Activated naive CD4-positive, alpha-beta T cell treated with anti-CD3 and anti-CD28 coated beads, Interleukin-2, amount 50 U/mL, for 72 hours (primary cell): ENCODE results near the gene ULBP1. TPM values are rescaled to one million over a fixed set of nuclear protein-coding genes. Genes with fewer than 3 reads are reported as not detected.
"Not testable (repeated sequence)": the region's sequence is repeated elsewhere in the genome, so short reads cannot be mapped to it uniquely, and the experiment has no call there.

ENCODE experiments used
- ATAC-seq, 2 donors: fragments of 150-1000 bp; cut with Tn5 transposase; 2 replicates each; pipeline ENCODE4 v1.10.0; 2021; ENCODE audit warnings: mild to moderate bottlenecking in 2 of 2, moderate library complexity in 2 of 2
- DNase-seq, 2 donors: peaks; one replicate each; pipeline ENCODE4 v3.0.0; 2021 to 2022; ENCODE audit warnings: low spot score in 2 of 2
- H3K27ac Mint-ChIP-seq, 2 donors: one replicate each; pipeline ENCODE4 v1.8.0; 2022; ENCODE audit warnings: mild to moderate bottlenecking in 2 of 2, mixed read lengths in 2 of 2
- H3K36me3 Mint-ChIP-seq, 2 donors: one replicate each; pipeline ENCODE4 v1.8.0; 2022; ENCODE audit warnings: mixed read lengths in 2 of 2
- H3K9me3 Mint-ChIP-seq, 2 donors: one replicate each; pipeline ENCODE4 v1.8.0; 2022; ENCODE audit warnings: mixed read lengths in 2 of 2
- total RNA-seq, 2 donors: library from RNA; stranded (reverse); gene quantifications; one replicate each; pipeline ENCODE4 v1.2.3, GENCODE V29; 2022

The ULBP1 gene
- total RNA-seq, 2 donors from 2014 or later = 0.77 to 0.99 TPM

DNA sequence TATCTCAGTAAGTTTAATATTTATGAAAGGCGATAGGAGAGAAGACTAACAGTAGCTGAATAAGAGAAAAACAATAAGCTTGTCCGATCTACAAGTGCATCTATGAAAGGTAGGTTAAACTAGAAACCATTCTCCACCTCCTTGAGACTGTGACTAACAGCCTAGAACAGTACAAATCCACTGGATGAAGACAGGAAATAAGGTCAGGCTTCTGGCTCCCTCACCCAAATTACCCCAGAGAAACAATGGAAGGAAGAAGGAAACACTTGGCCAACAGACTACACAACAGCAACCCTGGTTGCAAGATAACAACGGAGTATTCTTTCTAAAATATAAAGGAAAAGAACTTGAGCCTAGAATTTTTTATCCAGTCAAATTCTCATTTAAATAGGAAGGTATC, 5.6 kb upstream of the ULBP1 start:
- DNase-seq, H3K9me3 Mint-ChIP-seq, H3K36me3 Mint-ChIP-seq, ATAC-seq, H3K27ac Mint-ChIP-seq: not testable (repeated sequence)

DNA sequence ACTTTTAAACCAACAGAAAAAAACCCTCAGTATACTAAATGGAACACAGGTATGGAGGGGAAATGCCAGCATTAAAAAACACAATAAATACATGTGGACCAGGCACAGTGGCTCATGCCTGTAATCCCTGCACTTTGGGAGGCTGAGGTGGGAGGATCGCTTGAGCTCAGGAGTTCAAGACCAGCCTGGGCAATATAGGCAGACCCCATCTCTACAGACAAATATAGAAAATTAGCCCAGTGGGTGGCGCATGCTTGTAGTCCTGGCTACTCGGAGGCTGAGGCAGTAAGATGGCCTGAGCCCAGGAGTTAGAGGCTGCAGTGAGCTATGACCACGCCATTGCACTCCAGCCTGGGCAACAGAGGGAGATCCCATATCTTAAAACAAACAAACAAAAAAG, 3.9 kb upstream of the ULBP1 start:
- DNase-seq, ATAC-seq, H3K27ac Mint-ChIP-seq, H3K9me3 Mint-ChIP-seq: not testable (repeated sequence)
- peaks cover 12% of the 10 kb centered on the region in 2 donors for H3K36me3 Mint-ChIP-seq

DNA sequence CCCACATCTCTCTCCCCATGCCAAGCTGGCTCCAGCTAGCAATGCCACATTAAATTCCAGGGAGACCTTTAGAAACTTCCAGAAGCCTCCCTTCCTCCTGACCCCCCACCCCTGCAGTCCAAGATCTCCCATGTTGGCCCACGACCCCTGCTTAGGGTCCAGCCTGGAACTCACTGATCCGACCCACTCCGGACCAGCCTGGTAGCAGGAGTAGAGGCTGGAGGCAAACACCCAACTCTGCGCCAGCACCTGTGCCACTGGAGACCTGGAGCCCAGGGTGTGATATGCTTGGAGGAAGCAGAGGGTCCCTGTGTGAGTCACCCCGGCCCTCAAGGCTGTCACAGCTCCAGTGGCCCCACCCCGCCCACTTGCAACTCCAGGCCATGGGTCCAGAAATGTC, 3.3 kb upstream of the ULBP1 start:
- H3K9me3 Mint-ChIP-seq = no peaks in the 10 kb centered on the region
- no peak for ATAC-seq

DNA sequence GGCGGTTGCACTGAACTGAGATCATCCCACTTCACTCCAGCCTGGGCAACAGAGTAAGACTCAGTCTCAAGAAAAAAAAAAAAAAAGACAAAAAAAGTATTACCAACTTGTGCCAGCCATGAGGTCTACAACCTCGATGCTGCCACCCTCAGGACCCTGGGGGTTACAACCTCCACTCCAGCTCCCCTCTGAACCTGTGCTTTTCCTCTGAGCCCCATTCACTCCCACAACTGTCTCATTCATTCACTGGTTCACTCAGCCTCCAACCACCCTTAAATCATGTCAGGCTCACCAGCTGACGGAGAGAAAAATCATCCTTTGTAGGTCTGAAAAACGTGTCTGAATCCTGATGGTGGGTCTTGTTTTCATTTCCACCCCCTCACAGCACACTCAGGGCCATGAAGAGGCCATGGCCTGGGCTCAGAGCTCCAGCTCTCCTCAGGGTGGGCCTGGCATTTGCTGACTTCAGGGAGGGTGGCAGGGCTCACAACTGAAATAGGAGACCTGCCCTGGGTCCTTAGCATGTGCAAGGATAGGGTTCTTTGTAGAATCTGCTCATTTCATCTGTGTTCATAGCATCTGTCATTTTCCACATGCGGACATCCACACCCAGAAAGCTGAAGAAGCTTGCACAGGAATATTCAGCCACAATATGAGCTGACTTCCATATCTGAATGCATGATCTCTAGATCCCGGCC, 1.9 kb upstream of the ULBP1 start:
- peak overlapping the region in 1 of 2 donors; percentile 81 for H3K27ac Mint-ChIP-seq
- ATAC-seq = no peak
- no peaks in the 10 kb centered on the region for H3K9me3 Mint-ChIP-seq
- no peak for DNase-seq
- peaks cover 13 to 14% of the 10 kb centered on the region in 2 donors for H3K36me3 Mint-ChIP-seq

More for the DNA sequence above, 3.3 kb upstream of the ULBP1 start:
- DNase-seq = no peak
- H3K27ac Mint-ChIP-seq = no peak overlapping the region
- H3K36me3 Mint-ChIP-seq = peaks cover 13 to 14% of the 10 kb centered on the region in 2 donors

DNA sequence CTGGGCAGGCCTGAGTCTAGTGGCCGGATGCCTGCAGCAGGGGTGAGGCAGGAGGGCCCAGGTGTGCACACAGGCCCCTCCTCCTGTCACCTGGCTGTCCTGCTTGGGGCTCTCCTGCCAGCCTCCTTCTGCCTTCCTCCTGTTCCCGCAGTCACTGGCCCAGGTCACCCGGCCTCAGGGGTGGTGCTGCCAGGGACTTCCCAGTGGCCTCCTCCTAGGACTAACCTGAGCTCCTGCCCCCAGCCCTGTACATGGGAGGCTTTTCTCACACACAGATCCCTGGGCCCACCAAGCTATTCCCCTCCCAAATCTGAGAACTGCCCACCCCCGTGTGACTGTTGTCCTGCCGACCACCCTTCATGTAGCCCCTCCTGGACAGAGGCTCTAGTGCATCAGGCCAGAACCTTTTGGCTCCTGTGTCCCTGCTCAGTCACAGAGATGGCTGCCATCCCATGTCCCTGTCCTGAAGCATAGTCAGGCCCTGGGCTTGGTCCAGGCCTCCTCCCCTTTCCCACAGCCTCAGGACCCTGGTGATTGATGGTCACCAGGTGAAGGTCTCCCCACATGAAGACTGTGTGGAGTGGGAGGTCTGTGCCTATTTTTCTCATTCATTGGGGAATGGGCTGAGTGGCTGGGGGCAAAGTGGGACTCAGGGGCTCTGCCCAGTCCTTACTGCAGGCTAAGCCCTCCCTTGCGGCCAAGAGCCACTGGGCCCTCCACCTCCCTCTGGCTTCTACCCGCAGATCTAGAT, 1.1 kb upstream of the ULBP1 start:
- H3K27ac Mint-ChIP-seq = peak overlapping the region in 1 of 2 donors; percentile 80
- ATAC-seq (no peak), DNase-seq (no peak)
- H3K9me3 Mint-ChIP-seq = no peaks in the 10 kb centered on the region
- peaks cover 13 to 14% of the 10 kb centered on the region in 2 donors for H3K36me3 Mint-ChIP-seq

DNA sequence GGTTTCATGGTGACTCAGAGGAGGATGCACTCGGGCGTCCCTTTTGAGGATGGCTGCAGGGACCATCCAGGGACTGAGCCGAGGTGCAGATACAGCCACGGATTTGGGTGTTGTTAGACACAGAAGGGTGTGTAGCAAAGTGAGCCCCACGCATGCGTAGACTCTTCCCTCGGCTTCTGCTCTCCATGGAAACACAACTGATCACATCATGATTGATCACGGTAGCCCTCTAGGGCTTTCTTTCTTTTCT, 606 bp upstream of the ULBP1 start:
- Mint-ChIP-seq H3K27ac (peak overlapping the region; percentile 80 to 95), H3K36me3 (peaks cover 13 to 14% of the 10 kb centered on the region in 2 donors), H3K9me3 (no peaks in the 10 kb centered on the region)
- ATAC-seq = peak; percentile 55 to 63
- peak in 1 of 2 donors; percentile 35 for DNase-seq

DNA sequence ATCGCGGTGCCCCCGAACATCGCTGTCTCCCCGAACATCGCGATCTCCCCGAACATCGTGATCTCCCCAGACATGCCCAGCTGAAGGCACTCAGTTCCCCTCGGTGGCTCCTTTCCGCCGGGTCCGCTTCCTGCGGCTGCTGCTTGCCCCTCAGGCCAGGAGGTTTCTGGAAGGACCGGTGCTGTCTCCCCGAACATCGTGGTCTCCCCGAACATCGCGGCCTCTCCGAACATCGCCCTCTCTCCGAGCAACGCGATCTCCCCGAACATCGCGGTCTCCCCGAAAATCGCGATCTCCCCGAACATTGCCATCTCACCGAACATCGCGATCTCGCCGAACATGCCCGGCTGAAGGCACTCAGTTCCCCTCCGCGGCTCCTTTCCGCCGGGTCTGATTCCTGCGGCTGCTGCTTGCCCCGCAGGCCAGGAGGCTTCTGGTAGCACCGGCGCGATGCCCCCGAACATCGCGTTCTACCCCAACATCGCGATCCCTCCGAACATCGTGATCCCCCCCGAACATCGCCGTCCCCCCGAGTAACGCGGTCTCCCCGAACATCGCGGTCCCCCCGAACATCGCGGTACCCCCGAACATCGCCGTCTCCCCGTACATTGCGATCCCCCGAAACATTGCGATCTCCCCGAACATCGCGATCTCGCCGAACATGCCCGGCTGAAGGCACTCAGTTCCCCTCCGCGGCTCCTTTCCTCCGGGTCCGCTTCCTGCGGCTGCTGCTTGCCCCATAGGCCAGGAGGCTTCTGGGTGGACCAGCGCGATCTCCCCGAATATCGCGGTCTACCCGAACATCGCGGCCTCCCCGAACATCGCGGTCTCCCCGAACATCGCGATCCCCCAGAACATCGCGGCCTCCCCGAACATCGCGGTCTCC, 808 bp downstream of the ULBP1 start:
- no peak for ATAC-seq
- Mint-ChIP-seq H3K36me3 (peaks cover 13 to 14% of the 10 kb centered on the region in 2 donors), H3K9me3 (no peaks in the 10 kb centered on the region), H3K27ac (peak overlapping the region; percentile 80 to 81)
- DNase-seq = no peak

DNA sequence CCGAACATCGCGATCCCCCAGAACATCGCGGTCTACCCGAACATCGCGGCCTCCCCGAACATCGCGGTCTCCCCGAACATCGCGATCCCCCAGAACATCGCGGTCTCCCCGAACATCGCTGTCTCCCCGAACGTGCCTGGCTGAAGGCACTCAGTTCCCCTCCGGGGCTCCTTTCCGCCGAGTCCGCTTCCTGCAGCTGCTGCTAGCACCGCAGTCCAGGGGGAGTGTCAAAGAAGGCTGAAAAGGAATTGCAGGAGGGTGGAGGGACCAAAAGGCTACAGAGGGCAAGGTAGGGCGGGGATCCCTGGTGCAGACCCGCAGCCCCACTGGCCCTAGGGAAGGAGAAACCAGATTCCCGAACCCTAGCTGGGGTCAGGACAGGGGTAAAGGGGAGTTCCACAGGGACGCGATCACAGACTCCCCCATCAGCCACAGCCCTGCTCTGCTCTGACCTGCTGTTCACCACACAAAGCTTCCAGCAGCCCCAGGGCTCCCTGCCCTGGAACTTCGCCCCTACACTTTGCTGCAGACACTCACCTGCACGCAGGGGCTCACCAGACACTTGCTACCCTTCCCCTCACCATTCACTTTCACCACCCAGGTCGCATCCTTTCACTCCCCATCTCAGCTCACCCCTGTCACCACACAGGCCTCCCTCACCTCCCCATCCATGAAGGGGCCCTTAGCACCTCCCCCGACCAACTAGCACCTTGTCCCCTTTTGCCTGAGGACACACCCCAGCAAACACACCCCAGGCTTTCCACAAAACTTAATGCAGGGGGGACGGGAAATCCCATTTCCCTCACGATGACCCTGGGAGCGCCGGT, 1.7 kb downstream of the ULBP1 start:
- H3K9me3 Mint-ChIP-seq = no peaks in the 10 kb centered on the region
- DNase-seq = no peak
- H3K27ac Mint-ChIP-seq = peak overlapping the region in 1 of 2 donors; percentile 80
- no peak for ATAC-seq
- peaks cover 13 to 14% of the 10 kb centered on the region in 2 donors for H3K36me3 Mint-ChIP-seq

DNA sequence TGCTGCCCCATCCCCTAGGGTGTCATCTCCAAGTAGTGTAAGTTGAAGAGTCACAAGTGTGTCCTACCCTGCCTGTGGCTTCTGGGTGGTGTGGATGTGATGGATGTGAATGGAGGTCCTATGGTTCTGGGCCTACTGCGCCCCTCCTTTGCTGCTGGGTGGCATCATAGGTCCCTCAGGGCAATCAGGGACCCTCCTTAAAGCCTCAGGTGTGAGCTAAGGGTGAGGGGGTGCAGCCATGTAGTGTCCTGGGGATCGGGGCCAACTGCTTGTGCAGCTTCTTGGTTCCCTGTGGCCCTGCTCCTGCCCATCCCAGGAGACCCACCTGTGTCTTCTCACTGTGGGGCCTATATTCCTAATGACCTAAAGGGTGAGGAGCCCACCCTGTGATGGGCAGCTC, 2.6 kb downstream of the ULBP1 start:
- peaks cover 13 to 14% of the 10 kb centered on the region in 2 donors for H3K36me3 Mint-ChIP-seq
- not testable (repeated sequence) for ATAC-seq, H3K9me3 Mint-ChIP-seq, H3K27ac Mint-ChIP-seq, DNase-seq

DNA sequence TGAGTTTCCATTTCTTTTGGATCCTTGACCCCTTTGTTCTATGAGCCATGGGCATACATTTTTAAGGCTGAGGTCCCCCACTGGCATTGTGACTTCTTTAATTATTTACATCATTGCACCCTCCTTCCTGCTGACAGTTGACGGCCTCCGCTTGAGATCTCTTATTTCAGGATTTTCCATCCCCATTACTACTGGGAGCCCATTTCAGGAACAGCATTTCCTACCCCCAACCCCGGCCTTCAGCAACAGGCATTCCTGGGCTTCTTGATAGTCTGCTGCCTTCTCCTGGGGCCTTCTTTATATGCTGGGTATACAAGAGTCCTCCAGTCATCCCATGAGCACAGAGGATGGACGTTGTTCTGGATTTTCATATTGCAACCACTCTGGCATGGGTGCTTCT, 3.8 kb downstream of the ULBP1 start:
- Mint-ChIP-seq H3K9me3 (no peaks in the 10 kb centered on the region), H3K36me3 (peaks cover 13 to 14% of the 10 kb centered on the region in 2 donors), H3K27ac (no peak overlapping the region)
- DNase-seq = no peak
- ATAC-seq = no peak

DNA sequence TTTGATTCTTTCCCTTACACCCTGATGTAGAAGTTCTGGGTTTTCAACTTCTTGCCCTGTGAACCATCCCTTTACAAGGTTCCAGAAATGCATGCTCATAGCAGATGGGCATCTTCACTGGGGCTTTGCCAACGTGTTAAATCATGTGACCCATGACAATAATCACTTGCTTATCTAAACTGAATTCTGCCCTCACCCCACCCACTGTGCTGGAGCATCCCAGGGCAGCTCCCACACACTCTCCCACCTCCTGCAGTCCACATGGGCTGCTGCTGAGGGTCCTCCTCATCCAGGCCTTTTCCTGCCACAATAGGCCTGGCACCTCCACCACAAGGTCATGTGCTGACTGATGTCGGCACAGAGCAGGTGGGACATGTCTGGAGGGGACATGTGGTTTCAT, 4.3 kb downstream of the ULBP1 start:
- not testable (repeated sequence) for H3K9me3 Mint-ChIP-seq, ATAC-seq, H3K27ac Mint-ChIP-seq, DNase-seq
- peaks cover 13 to 14% of the 10 kb centered on the region in 2 donors for H3K36me3 Mint-ChIP-seq

DNA sequence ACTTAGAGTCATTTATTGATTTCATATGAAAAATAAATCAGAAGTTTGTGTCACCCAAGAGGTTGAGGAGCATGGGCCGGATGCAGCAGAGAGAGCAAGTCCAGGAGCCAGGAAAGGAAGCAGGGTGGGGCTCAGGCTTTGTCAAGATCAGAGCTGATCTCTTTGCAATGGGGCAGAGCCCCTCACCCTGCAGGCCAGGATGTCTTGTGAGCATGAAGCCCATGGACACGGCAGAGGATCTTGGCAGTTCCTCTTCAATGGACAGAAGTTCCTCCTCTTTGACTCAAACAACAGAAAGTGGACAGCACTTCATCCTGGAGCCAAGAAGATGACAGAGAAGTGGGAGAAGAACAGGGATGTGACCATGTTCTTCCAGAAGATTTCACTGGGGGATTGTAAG, 5.2 kb downstream of the ULBP1 start:
- H3K27ac Mint-ChIP-seq, ATAC-seq, H3K9me3 Mint-ChIP-seq, DNase-seq: not testable (repeated sequence)
- peaks cover 13 to 14% of the 10 kb centered on the region in 2 donors for H3K36me3 Mint-ChIP-seq

DNA sequence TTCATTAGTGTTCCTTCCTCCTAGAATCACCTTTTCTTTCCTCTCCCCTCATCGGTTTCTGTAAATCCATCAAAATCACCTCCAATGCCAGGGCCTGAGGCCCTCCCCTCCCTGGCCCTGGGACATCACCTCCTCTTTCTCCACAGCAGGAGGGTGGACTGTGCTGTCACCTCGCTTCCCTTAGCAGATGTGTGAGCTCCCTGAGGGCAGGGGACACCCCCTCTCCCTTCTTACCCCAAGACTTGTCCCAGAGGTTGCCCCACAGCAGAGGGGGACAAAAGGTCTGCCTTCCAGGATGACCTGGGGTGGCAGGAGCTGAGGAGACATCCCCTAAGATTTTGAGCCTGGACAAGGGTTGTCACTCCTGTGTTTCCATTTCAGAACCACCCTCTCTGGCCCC, 5.9 kb downstream of the ULBP1 start:
- Mint-ChIP-seq H3K27ac (no peak overlapping the region), H3K36me3 (peaks cover 8% of the 10 kb centered on the region in 2 donors), H3K9me3 (no peaks in the 10 kb centered on the region)
- DNase-seq (no peak), ATAC-seq (no peak)

DNA sequence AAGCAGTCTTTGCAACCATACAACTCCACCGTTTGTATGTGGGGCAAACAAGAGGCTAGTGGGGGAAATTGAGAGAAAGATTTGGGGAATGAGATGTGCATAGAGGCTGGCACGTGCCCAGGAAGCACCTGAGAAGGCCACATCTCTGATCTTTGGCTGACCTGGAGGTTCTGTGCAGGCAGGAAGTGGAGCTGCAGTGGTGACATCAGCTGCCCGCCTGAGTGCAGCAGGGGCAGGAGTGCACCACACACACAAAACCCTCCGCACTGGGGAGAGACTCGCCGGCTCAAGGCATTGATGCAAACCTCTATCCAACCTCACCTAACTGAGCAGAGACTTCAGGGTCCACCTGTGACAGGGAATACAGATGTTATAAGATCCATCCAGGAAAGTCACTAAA, 10.7 kb downstream of the ULBP1 start:
- not testable (repeated sequence) for H3K27ac Mint-ChIP-seq, DNase-seq, H3K9me3 Mint-ChIP-seq, H3K36me3 Mint-ChIP-seq, ATAC-seq

DNA sequence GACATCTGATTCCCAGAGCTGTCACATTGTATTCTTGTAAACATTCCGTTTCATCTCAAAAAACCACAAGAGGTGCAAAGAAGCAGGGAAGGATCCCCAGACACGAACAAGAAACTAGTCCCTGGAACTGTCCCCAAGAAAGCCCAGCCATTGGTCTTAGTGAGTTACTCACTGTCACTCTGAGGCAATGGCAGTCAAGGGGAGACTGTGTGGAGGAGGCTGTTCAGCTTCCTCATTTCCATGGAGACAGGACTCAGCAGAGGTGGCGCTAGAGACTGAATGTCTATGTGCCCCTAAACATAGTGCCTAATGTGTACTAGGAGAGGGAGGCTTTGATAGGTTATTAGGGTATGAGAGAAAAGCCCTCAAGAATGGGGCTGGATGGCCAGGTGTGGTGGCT, 11.1 kb downstream of the ULBP1 start:
- Mint-ChIP-seq H3K27ac (no peak overlapping the region), H3K9me3 (no peaks in the 10 kb centered on the region), H3K36me3 (no peaks in the 10 kb centered on the region)
- no peak for ATAC-seq
- no peak for DNase-seq

DNA sequence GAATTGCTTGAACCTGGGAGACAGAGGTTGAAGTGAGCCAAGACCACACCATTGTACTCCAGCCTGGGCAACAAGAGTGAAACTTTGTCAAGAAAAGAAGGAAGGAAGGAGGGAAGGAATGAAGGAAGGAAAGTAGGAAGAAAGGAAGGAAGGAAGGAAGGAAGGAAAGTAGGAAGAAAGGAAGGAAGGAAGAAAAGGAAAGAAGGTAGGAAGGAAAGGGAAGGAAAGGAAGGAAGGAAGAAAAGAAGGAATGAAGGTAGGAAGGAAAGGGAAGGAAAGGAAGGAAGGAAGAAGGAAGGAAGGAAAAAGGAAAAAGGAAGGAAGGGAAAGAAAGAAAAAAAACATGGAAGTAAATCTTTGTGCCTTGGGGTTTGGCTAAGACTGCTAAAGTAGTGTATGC, 11.7 kb downstream of the ULBP1 start:
- Mint-ChIP-seq H3K36me3 (no peaks in the 10 kb centered on the region), H3K9me3 (no peaks in the 10 kb centered on the region), H3K27ac (peak overlapping the region in 1 of 2 donors; percentile 5)
- DNase-seq = no peak
- ATAC-seq = no peak
